ENCODE measurements around the gene TMEM231. TPM values are rescaled to one million over a fixed set of nuclear protein-coding genes. Genes with fewer than 3 reads are reported as not detected.
A peak's percentile ranks its signal among the peaks of the same experiment; 100 is the strongest.
"Not testable (repeated sequence)": the region's sequence is repeated elsewhere in the genome, so short reads cannot be mapped to it uniquely, and the experiment has no call there.

The TMEM231 gene
- total RNA-seq, 1 experiment from 2014 or later: 17.3 TPM

- Histone ChIP-seq H3K36me3 (ENCODE audit: insufficient read depth, low read length, poor library complexity, severe bottlenecking) (no peaks in the 10 kb centered on the region), H3K27me3 (replicated peaks; ENCODE audit: insufficient read depth, low read depth, low read length, poor library complexity) (no peaks in the 10 kb centered on the region), H3K9me3 (ENCODE audit: low read depth, low read length, poor library complexity, severe bottlenecking) (no peaks in the 10 kb centered on the region), H3K4me3 (ENCODE audit: low read depth, low read length, poor library complexity, severe bottlenecking) (no peak overlapping the region), H3K27ac (ENCODE audit: low read depth, low read length, poor library complexity, severe bottlenecking) (no peak overlapping the region), H3K4me1 (ENCODE audit: insufficient read depth, low read length, poor library complexity, severe bottlenecking) (no peaks in the 10 kb centered on the region)
- BruUV-seq (replicated peaks): no TSS peak
- TF ChIP-seq EZH2 (IDR thresholded peaks at IDR 0.05; ENCODE audit: borderline replicate concordance, low read depth, low read length, poor library complexity, severe bottlenecking) (no peak), CTCF (conservative IDR thresholded peaks at IDR 0.05; ENCODE audit: low read depth, low read length) (no peak)
- intact Hi-C loops (cut with micrococcal nuclease; ENCODE audit: unreplicated experiment): no loop called here
- DNase-seq (ENCODE audit: low spot score): no peak
- ChIA-PET CTCF (no interaction called here), POLR2A (ENCODE audit: low non-redundant PET) (no interaction called here)
Observed at GRCh38 chr16:75527825-75528299, 28.2 kb downstream of the TMEM231 start.

GRCh38 chr16:75526032-75526790 is 29.8 kb downstream of the TMEM231 start:
- H3K9me3 ChIP-seq (ENCODE audit: low read depth, low read length, poor library complexity, severe bottlenecking): no peaks in the 10 kb centered on the region
- POLR2A ChIA-PET (ENCODE audit: low non-redundant PET): no interaction called here
- no peaks in the 10 kb centered on the region for H3K27me3 ChIP-seq (replicated peaks; ENCODE audit: insufficient read depth, low read depth, low read length, poor library complexity)
- DNase-seq (ENCODE audit: low spot score): no peak
- CTCF ChIA-PET: interaction anchor here (0.8 kb wide), 1 partner anchor 9 kb away, joined by 3 read pairs; no protein-coding TSS in a partner anchor
- intact Hi-C loops (cut with micrococcal nuclease; ENCODE audit: unreplicated experiment): no loop called here
- no peaks in the 10 kb centered on the region for H3K36me3 ChIP-seq (ENCODE audit: insufficient read depth, low read length, poor library complexity, severe bottlenecking)
- BruUV-seq (replicated peaks): no TSS peak
- TF ChIP-seq CTCF (conservative IDR thresholded peaks at IDR 0.05; ENCODE audit: low read depth, low read length): no peak
- no peak for TF ChIP-seq EZH2 (IDR thresholded peaks at IDR 0.05; ENCODE audit: borderline replicate concordance, low read depth, low read length, poor library complexity, severe bottlenecking)
- no peaks in the 10 kb centered on the region for H3K4me1 ChIP-seq (ENCODE audit: insufficient read depth, low read length, poor library complexity, severe bottlenecking)
- H3K4me3 ChIP-seq (ENCODE audit: low read depth, low read length, poor library complexity, severe bottlenecking): no peak overlapping the region
- no peak overlapping the region for H3K27ac ChIP-seq (ENCODE audit: low read depth, low read length, poor library complexity, severe bottlenecking)

- Histone ChIP-seq H3K4me3 (ENCODE audit: low read depth, low read length, poor library complexity, severe bottlenecking) (no peak overlapping the region), H3K4me1 (ENCODE audit: insufficient read depth, low read length, poor library complexity, severe bottlenecking) (no peaks in the 10 kb centered on the region), H3K27me3 (replicated peaks; ENCODE audit: insufficient read depth, low read depth, low read length, poor library complexity) (no peaks in the 10 kb centered on the region), H3K9me3 (ENCODE audit: low read depth, low read length, poor library complexity, severe bottlenecking) (no peaks in the 10 kb centered on the region), H3K36me3 (ENCODE audit: insufficient read depth, low read length, poor library complexity, severe bottlenecking) (no peaks in the 10 kb centered on the region), H3K27ac (ENCODE audit: low read depth, low read length, poor library complexity, severe bottlenecking) (no peak overlapping the region)
- DNase-seq (ENCODE audit: low spot score): no peak
- TF ChIP-seq EZH2 (IDR thresholded peaks at IDR 0.05; ENCODE audit: borderline replicate concordance, low read depth, low read length, poor library complexity, severe bottlenecking) (no peak), CTCF (conservative IDR thresholded peaks at IDR 0.05; ENCODE audit: low read depth, low read length) (no peak)
- BruUV-seq (replicated peaks): no TSS peak
- ChIA-PET CTCF (no interaction called here), POLR2A (ENCODE audit: low non-redundant PET) (no interaction called here)
- intact Hi-C loops (cut with micrococcal nuclease; ENCODE audit: unreplicated experiment): no loop called here
Observed at GRCh38 chr16:75519175-75519574, 36.9 kb downstream of the TMEM231 start.

GRCh38 chr16:75516189-75516966 is 39.7 kb downstream of the TMEM231 start:
- H3K27ac ChIP-seq (ENCODE audit: low read depth, low read length, poor library complexity, severe bottlenecking): peak overlapping the region; percentile 91
- H3K9me3 ChIP-seq (ENCODE audit: low read depth, low read length, poor library complexity, severe bottlenecking); H3K4me1 ChIP-seq (ENCODE audit: insufficient read depth, low read length, poor library complexity, severe bottlenecking); POLR2A ChIA-PET (ENCODE audit: low non-redundant PET); H3K27me3 ChIP-seq (replicated peaks; ENCODE audit: insufficient read depth, low read depth, low read length, poor library complexity); intact Hi-C loops (cut with micrococcal nuclease; ENCODE audit: unreplicated experiment); H3K36me3 ChIP-seq (ENCODE audit: insufficient read depth, low read length, poor library complexity, severe bottlenecking): not testable (repeated sequence)
- CTCF ChIA-PET: interaction anchor here (0.9 to 1.3 kb wide), 4 partner anchors 10 to 317 kb away, joined by 3 to 5 read pairs (median 4); partner anchors contain the start of gene TMEM170A
- peak; percentile 24 for DNase-seq (ENCODE audit: low spot score)
- BruUV-seq (replicated peaks): TSS peak; percentile 46
- H3K4me3 ChIP-seq (ENCODE audit: low read depth, low read length, poor library complexity, severe bottlenecking): peak overlapping the region; percentile 75

Measured in A673 (cell line).